Urothelium cell line (cell line): ENCODE data around the gene DPF3.

Experiments
- DNase-seq: peaks from one replicate; pipeline ENCODE4 v3.0.0; 2011; ENCODE audit warnings: low spot score, mixed read lengths
- FAIRE-seq: peaks from 2 replicates; lab custom pipeline; 2011; peaks lifted over from hg19 to GRCh38; lab: Jason Lieb, UNC

The DPF3 gene

GRCh38 chr14:72906316-72906715 is 12.4 kb upstream of the DPF3 start:
- DNase-seq (peak; percentile 70), FAIRE-seq (peak; percentile 9)

- DNase-seq (peak; percentile 85), FAIRE-seq (peak; percentile 91)
Observed at GRCh38 chr14:72904840-72905561, 11.1 kb upstream of the DPF3 start.

GRCh38 chr14:72904218-72904617 is 10.3 kb upstream of the DPF3 start:
- DNase-seq = no peak
- FAIRE-seq = peak; percentile 35

GRCh38 chr14:72903716-72904115 is 9.8 kb upstream of the DPF3 start:
- DNase-seq = no peak
- FAIRE-seq = no peak

GRCh38 chr14:72902801-72903530 is 9.1 kb upstream of the DPF3 start:
- FAIRE-seq = peak; percentile 23
- no peak for DNase-seq

- FAIRE-seq (no peak), DNase-seq (no peak)
Observed at GRCh38 chr14:72901361-72901760, 7.5 kb upstream of the DPF3 start.

GRCh38 chr14:72898448-72898847 is 4.5 kb upstream of the DPF3 start:
- DNase-seq = no peak
- FAIRE-seq = no peak

- FAIRE-seq (no peak), DNase-seq (no peak)
Observed at GRCh38 chr14:72894623-72895378, 900 bp upstream of the DPF3 start.

GRCh38 chr14:72894323-72894622 is 372 bp upstream of the DPF3 start:
- DNase-seq = no peak
- FAIRE-seq = no peak

- DNase-seq (no peak), FAIRE-seq (no peak)
Observed at GRCh38 chr14:72892879-72893635, 844 bp downstream of the DPF3 start.

- FAIRE-seq = peak; percentile 9
Observed at GRCh38 chr14:72892103-72892878, 1.6 kb downstream of the DPF3 start.

GRCh38 chr14:72891666-72892102 is 2.2 kb downstream of the DPF3 start:
- DNase-seq (no peak), FAIRE-seq (no peak)

More at GRCh38 chr14:72892103-72892878, 1.6 kb downstream of the DPF3 start:
- DNase-seq = no peak

- DNase-seq (no peak), FAIRE-seq (no peak)
Observed at GRCh38 chr14:72889366-72889765, 4.5 kb downstream of the DPF3 start.

- no peak for DNase-seq
- FAIRE-seq = no peak
Observed at GRCh38 chr14:72888636-72889201, 5.2 kb downstream of the DPF3 start.

GRCh38 chr14:72888192-72888591 is 5.7 kb downstream of the DPF3 start:
- FAIRE-seq = no peak

GRCh38 chr14:72887514-72887913 is 6.4 kb downstream of the DPF3 start:
- no peak for FAIRE-seq
- DNase-seq = no peak

More at GRCh38 chr14:72888192-72888591, 5.7 kb downstream of the DPF3 start:
- DNase-seq = no peak

- FAIRE-seq (peak; percentile 53), DNase-seq (no peak)
Observed at GRCh38 chr14:72884386-72884785, 9.5 kb downstream of the DPF3 start.

GRCh38 chr14:72883961-72884360 is 9.9 kb downstream of the DPF3 start:
- FAIRE-seq = no peak

GRCh38 chr14:72883109-72883508 is 10.8 kb downstream of the DPF3 start:
- DNase-seq (no peak), FAIRE-seq (no peak)

More at GRCh38 chr14:72883961-72884360, 9.9 kb downstream of the DPF3 start:
- no peak for DNase-seq

GRCh38 chr14:72882463-72882862 is 11.4 kb downstream of the DPF3 start:
- no peak for DNase-seq
- FAIRE-seq = no peak
